Neural cell (in vitro differentiated cells): ENCODE data around the gene PECR. TPM values are rescaled to one million over a fixed set of nuclear protein-coding genes. Genes with fewer than 3 reads are reported as not detected.

Experiments
- H2AFZ ChIP-seq: fragments of 200-600, 300-800 bp; sonication (generic), shearing (Covaris generic); 2 replicates; pipeline ENCODE4 v1.6.0; 2014; ENCODE audit warnings: low read depth, mild to moderate bottlenecking, antibody characterized with exemption, low read length, moderate library complexity
- H3F3A ChIP-seq: fragments of 200-600 bp; shearing (Covaris generic); 2 replicates; pipeline ENCODE4 v1.6.1; 2016; ENCODE audit warnings: mild to moderate bottlenecking, moderate library complexity, mixed read lengths, antibody characterized with exemption, low read length; ENCODE audit not compliant: insufficient read depth, poor library complexity, severe bottlenecking
- H3K27ac ChIP-seq: fragments of 200-600, 300-800 bp; sonication (generic), shearing (Covaris generic); 2 replicates; pipeline ENCODE4 v1.5.1; 2014; ENCODE audit warnings: mild to moderate bottlenecking, low read length, moderate library complexity
- H3K27me3 ChIP-seq: fragments of 300-800, 200-600 bp; sonication (generic), shearing (Covaris generic); 2 replicates; pipeline ENCODE4 v1.6.0; 2014; ENCODE audit warnings: mild to moderate bottlenecking, low read depth, low read length, moderate library complexity; ENCODE audit not compliant: insufficient read depth
- H3K36me3 ChIP-seq: fragments of 300-800, 200-600 bp; sonication (generic), shearing (Covaris generic); 2 replicates; pipeline ENCODE4 v1.5.1; 2014; ENCODE audit warnings: mild to moderate bottlenecking, antibody characterized with exemption, low read length, moderate library complexity; ENCODE audit not compliant: insufficient read depth
- H3K4me2 ChIP-seq: fragments of 300-800, 200-600 bp; sonication (generic), shearing (Covaris generic); 2 replicates; pipeline ENCODE4 v1.6.0; 2014; ENCODE audit warnings: mild to moderate bottlenecking, low read length
- H3K4me3 ChIP-seq: fragments of 300-800, 200-600 bp; sonication (generic), shearing (Covaris generic); 2 replicates; pipeline ENCODE4 v1.5.1; 2014; ENCODE audit warnings: mild to moderate bottlenecking, low read length, moderate library complexity
- H3K79me2 ChIP-seq: fragments of 200-600 bp; shearing (Covaris generic); replicated peaks from 2 replicates; pipeline ENCODE4 v1.6.0; 2014; ENCODE audit warnings: mild to moderate bottlenecking, low read length, moderate library complexity; ENCODE audit not compliant: insufficient read depth
- H3K9ac ChIP-seq: fragments of 300-800, 200-600 bp; sonication (generic), shearing (Covaris generic); 2 replicates; pipeline ENCODE4 v1.6.1; 2016; ENCODE audit warnings: mild to moderate bottlenecking, low read length, mixed read lengths
- H3K9me2 ChIP-seq: fragments of 200-600 bp; shearing (Covaris generic); 2 replicates; pipeline ENCODE4 v1.6.1; 2016; ENCODE audit warnings: mild to moderate bottlenecking, low read length, mixed read lengths; ENCODE audit not compliant: insufficient read depth
- H3K9me3 ChIP-seq: fragments of 200-600, 300-800 bp; sonication (generic), shearing (Covaris generic); 2 replicates; pipeline ENCODE4 v1.6.1; 2016; ENCODE audit warnings: mild to moderate bottlenecking, mixed run types, low read length, moderate library complexity, mixed read lengths
- H4K20me1 ChIP-seq: fragments of 200-600 bp; shearing (Covaris generic); 2 replicates; pipeline ENCODE4 v1.6.1; 2016; ENCODE audit warnings: mild to moderate bottlenecking, mixed run types; ENCODE audit not compliant: insufficient read depth
- EP300 ChIP-seq: fragments of 450-650 bp; conservative IDR thresholded peaks from 2 replicates; pipeline ENCODE4 v1.6.1; 2014; ENCODE audit warnings: antibody characterized with exemption, mild to moderate bottlenecking, moderate library complexity; ENCODE audit not compliant: poor library complexity, severe bottlenecking
- EZH2 ChIP-seq: fragments of 200-600, 300-800 bp; shearing (Covaris generic), sonication (generic); IDR thresholded peaks from 2 replicates; pipeline ENCODE4 v1.6.1; 2014; ENCODE audit warnings: antibody characterized with exemption, low read length, borderline replicate concordance, mild to moderate bottlenecking; ENCODE audit not compliant: insufficient read depth, poor library complexity, severe bottlenecking
- MXI1 ChIP-seq: fragments of 450-650 bp; conservative IDR thresholded peaks from 2 replicates; pipeline ENCODE4 v1.6.1; 2014; ENCODE audit warnings: antibody characterized with exemption, mild to moderate bottlenecking; ENCODE audit not compliant: poor library complexity, severe bottlenecking
- POLR2AphosphoS5 ChIP-seq: IDR thresholded peaks from 2 replicates; pipeline ENCODE4 v1.6.1; 2012
- RAD21 ChIP-seq: fragments of 450-650 bp; conservative IDR thresholded peaks from 2 replicates; pipeline ENCODE4 v1.6.1; 2014; ENCODE audit warnings: antibody characterized with exemption, mild to moderate bottlenecking, moderate library complexity
- SMC3 ChIP-seq: fragments of 450-650 bp; conservative IDR thresholded peaks from 2 replicates; pipeline ENCODE4 v1.6.1; 2014; ENCODE audit warnings: antibody characterized with exemption, mild to moderate bottlenecking, moderate library complexity; ENCODE audit not compliant: poor library complexity
- TAF1 ChIP-seq: IDR thresholded peaks from 2 replicates; pipeline ENCODE4 v1.6.1; 2012; ENCODE audit warnings: low read depth
- polyA plus RNA-seq: library from polyadenylated mRNA; depleted of rRNA; stranded (reverse); fragments of >200 nt; gene quantifications from 2 replicates; pipeline ENCODE4 v1.2.3, GENCODE V29; 2014
- TF ChIP-seq, protein P1 (sequence below): fragments of 450-650 bp; IDR thresholded peaks from 2 replicates; pipeline ENCODE4 v1.5.1; 2014; ENCODE audit warnings: antibody characterized with exemption, mild to moderate bottlenecking, moderate library complexity; ENCODE audit not compliant: poor library complexity, severe bottlenecking
- TF ChIP-seq, protein P2 (sequence below): IDR thresholded peaks from 2 replicates; pipeline ENCODE4 v1.6.1; 2012; ENCODE audit warnings: borderline replicate concordance

PECR gene
- polyA plus RNA-seq, 1 donor from 2014 or later: 22.1 TPM

DNA sequence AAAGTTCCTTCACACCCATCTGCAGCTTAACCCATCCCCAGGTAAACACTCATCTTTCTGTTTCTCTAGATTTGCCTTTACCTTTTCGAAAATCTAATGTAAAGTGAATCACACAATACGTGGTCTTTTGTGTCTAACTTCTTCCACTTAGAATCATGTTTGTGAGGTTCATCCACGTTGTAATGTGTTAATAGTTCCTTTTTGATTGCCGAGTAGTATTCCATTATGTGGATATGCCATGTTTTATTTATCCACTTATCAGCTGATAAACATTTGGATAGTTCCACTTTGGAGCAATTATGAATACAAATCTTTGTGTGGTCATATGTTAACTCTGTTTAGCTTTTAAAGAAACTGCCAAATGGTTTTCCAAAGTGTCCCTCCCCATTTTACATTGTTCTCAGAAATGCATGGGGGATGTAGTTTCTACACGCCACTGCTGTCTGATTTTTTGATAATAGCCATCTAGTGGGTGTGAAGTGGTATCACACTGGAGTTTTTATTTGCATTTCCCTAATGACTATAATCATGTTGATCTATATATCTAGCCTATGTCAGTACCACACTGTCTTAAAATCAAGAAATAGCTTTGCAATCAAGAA is 22.3 kb downstream of the PECR start:
- H3K36me3 ChIP-seq: peaks cover 12% of the 10 kb centered on the region
- no peak for TF ChIP-seq TAF1
- no peak for TF ChIP-seq RAD21
- no peak for TF ChIP-seq MXI1
- no peak for TF ChIP-seq EP300
- no peak for TF ChIP-seq EZH2
- TF ChIP-seq POLR2AphosphoS5: no peak
- TF ChIP-seq, protein P1, sequence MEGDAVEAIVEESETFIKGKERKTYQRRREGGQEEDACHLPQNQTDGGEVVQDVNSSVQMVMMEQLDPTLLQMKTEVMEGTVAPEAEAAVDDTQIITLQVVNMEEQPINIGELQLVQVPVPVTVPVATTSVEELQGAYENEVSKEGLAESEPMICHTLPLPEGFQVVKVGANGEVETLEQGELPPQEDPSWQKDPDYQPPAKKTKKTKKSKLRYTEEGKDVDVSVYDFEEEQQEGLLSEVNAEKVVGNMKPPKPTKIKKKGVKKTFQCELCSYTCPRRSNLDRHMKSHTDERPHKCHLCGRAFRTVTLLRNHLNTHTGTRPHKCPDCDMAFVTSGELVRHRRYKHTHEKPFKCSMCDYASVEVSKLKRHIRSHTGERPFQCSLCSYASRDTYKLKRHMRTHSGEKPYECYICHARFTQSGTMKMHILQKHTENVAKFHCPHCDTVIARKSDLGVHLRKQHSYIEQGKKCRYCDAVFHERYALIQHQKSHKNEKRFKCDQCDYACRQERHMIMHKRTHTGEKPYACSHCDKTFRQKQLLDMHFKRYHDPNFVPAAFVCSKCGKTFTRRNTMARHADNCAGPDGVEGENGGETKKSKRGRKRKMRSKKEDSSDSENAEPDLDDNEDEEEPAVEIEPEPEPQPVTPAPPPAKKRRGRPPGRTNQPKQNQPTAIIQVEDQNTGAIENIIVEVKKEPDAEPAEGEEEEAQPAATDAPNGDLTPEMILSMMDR: no peak
- TF ChIP-seq, protein P2, sequence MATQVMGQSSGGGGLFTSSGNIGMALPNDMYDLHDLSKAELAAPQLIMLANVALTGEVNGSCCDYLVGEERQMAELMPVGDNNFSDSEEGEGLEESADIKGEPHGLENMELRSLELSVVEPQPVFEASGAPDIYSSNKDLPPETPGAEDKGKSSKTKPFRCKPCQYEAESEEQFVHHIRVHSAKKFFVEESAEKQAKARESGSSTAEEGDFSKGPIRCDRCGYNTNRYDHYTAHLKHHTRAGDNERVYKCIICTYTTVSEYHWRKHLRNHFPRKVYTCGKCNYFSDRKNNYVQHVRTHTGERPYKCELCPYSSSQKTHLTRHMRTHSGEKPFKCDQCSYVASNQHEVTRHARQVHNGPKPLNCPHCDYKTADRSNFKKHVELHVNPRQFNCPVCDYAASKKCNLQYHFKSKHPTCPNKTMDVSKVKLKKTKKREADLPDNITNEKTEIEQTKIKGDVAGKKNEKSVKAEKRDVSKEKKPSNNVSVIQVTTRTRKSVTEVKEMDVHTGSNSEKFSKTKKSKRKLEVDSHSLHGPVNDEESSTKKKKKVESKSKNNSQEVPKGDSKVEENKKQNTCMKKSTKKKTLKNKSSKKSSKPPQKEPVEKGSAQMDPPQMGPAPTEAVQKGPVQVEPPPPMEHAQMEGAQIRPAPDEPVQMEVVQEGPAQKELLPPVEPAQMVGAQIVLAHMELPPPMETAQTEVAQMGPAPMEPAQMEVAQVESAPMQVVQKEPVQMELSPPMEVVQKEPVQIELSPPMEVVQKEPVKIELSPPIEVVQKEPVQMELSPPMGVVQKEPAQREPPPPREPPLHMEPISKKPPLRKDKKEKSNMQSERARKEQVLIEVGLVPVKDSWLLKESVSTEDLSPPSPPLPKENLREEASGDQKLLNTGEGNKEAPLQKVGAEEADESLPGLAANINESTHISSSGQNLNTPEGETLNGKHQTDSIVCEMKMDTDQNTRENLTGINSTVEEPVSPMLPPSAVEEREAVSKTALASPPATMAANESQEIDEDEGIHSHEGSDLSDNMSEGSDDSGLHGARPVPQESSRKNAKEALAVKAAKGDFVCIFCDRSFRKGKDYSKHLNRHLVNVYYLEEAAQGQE: no peak
- no peak for TF ChIP-seq SMC3
- no peaks in the 10 kb centered on the region for H3F3A ChIP-seq
- H3K9me2 ChIP-seq: no peaks in the 10 kb centered on the region
- H4K20me1 ChIP-seq: no peaks in the 10 kb centered on the region
- no peak overlapping the region for H2AFZ ChIP-seq
- H3K27ac ChIP-seq: no peak overlapping the region
- H3K79me2 ChIP-seq: no peaks in the 10 kb centered on the region
- no peak overlapping the region for H3K9ac ChIP-seq
- no peaks in the 10 kb centered on the region for H3K9me3 ChIP-seq
- no peaks in the 10 kb centered on the region for H3K27me3 ChIP-seq
- H3K4me3 ChIP-seq: no peak overlapping the region
- no peak overlapping the region for H3K4me2 ChIP-seq

GRCh38 chr2:216057688-216058193 is 23.9 kb downstream of the PECR start:
- TF ChIP-seq, protein P2: no peak
- TF ChIP-seq POLR2AphosphoS5 (no peak), TAF1 (no peak), SMC3 (no peak), MXI1 (no peak), EP300 (no peak), EZH2 (no peak), RAD21 (no peak)
- TF ChIP-seq, protein P1: no peak
- Histone ChIP-seq H3K9me3 (no peaks in the 10 kb centered on the region), H3K4me2 (no peak overlapping the region)

More at GRCh38 chr2:216057688-216058193, 23.9 kb downstream of the PECR start:
- Histone ChIP-seq H3F3A (no peaks in the 10 kb centered on the region), H3K9ac (no peak overlapping the region), H3K79me2 (no peaks in the 10 kb centered on the region), H3K4me3 (no peak overlapping the region), H4K20me1 (no peaks in the 10 kb centered on the region), H3K36me3 (peaks cover 10% of the 10 kb centered on the region), H3K27me3 (no peaks in the 10 kb centered on the region), H3K9me2 (no peaks in the 10 kb centered on the region), H3K27ac (no peak overlapping the region), H2AFZ (no peak overlapping the region)
